Loucy (cell line): Measurements from ENCODE around the gene AP1M1.

Experiments used
- EZH2phosphoT487 ChIP-seq: fragments of 200-600 bp; IDR thresholded peaks from 2 replicates; pipeline ENCODE4 v1.6.1; 2018; ENCODE audit warnings: antibody characterized with exemption, mild to moderate bottlenecking, moderate library complexity, borderline replicate concordance
- TF ChIP-seq, protein P1 (sequence below): fragments of 200-600 bp; sonication (generic); conservative IDR thresholded peaks from 2 replicates; pipeline ENCODE4 v1.5.1; 2014; ENCODE audit warnings: mild to moderate bottlenecking, antibody characterized with exemption, low read length

DNA sequence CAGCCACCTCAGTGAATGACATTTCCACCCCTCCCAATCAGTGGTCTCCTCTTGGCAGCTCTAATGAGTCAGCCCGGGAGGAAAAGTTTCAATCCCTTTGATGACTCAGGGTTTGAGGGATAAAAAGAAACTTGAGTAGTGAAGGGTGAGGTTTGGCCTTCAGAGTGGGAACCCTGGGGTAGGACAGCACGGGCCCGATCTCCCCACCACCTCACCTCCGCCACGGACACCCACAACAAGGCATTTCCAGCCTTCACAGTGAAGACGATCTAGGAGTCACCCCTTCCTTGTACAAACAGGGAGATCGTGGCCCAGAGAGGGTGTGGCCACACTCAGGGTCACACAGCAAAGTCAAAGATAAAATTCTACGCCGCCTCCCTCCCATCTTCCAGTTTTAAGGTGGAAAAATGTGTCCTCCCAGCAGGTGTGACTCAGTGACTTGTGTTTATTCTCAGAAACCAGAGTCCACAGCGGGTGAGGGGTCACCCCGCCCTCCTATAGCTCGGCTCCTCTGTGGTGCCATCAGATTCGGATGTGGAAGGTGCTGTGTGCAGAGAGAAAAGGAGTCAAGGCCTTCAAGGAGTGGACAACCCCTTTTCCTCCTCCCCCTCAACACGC is 36.7 kb upstream of the AP1M1 start:
- TF ChIP-seq, protein P1, sequence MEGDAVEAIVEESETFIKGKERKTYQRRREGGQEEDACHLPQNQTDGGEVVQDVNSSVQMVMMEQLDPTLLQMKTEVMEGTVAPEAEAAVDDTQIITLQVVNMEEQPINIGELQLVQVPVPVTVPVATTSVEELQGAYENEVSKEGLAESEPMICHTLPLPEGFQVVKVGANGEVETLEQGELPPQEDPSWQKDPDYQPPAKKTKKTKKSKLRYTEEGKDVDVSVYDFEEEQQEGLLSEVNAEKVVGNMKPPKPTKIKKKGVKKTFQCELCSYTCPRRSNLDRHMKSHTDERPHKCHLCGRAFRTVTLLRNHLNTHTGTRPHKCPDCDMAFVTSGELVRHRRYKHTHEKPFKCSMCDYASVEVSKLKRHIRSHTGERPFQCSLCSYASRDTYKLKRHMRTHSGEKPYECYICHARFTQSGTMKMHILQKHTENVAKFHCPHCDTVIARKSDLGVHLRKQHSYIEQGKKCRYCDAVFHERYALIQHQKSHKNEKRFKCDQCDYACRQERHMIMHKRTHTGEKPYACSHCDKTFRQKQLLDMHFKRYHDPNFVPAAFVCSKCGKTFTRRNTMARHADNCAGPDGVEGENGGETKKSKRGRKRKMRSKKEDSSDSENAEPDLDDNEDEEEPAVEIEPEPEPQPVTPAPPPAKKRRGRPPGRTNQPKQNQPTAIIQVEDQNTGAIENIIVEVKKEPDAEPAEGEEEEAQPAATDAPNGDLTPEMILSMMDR = no peak
- no peak for TF ChIP-seq EZH2phosphoT487
